T-cell (primary cell): ENCODE measurements around the gene HPS1. TPM values are rescaled to one million over a fixed set of nuclear protein-coding genes. Genes with fewer than 3 reads are reported as not detected.
"Not testable (repeated sequence)": the region's sequence is repeated elsewhere in the genome, so short reads cannot be mapped to it uniquely, and the experiment has no call there.

Experiments used
- ATAC-seq, 4 experiments: fragments of 200-7000 bp in 3 of 4; fragments of 150-1000 bp in 1 of 4; cut with Tn5 transposase; replicated peaks in 1 of 4; 1 replicate in 3 of 4; 2 replicates in 1 of 4; pipeline ENCODE4 v1.10.0; 2021; ENCODE audit warnings: moderate library complexity in 3 of 4, mild to moderate bottlenecking in 2 of 4, moderate number of reproducible peaks in 1 of 4
- CTCF ChIA-PET, 2 donors: fragments of 300-600 bp; sonication (Branson Sonifier 250); formaldehyde crosslinking; loops; one replicate each; lab custom pipeline; 2022; ENCODE audit warnings: antibody characterized with exemption in 2 of 2; lab: Charles Lee
- POLR2A ChIA-PET, 2 donors: fragments of 300-600 bp; sonication (Branson Sonifier 250); formaldehyde crosslinking; loops; one replicate each; lab custom pipeline; 2022; ENCODE audit warnings: antibody characterized with exemption in 2 of 2; lab: Charles Lee
- DNase-seq, 35 experiments: peaks; one replicate each; pipeline versions ENCODE4 v3.0.0 to v3.0.0-alpha.2; 2013 to 2023
- H3K27ac ChIP-seq: one replicate; pipeline ENCODE4 v1.5.1; 2013; ENCODE audit warnings: low read length
- H3K27me3 ChIP-seq, 2 experiments: replicated peaks in 1 of 2; 1 replicate in 1 of 2; 2 replicates in 1 of 2; pipeline versions ENCODE4 v1.6.1 to v1.7.0; 2013; ENCODE audit warnings: low read length in 1 of 2, mixed read lengths in 1 of 2; ENCODE audit not compliant: control insufficient read depth in 2 of 2, insufficient read depth in 2 of 2; ENCODE audit errors: extremely low read depth in 1 of 2
- H3K36me3 ChIP-seq, 2 donors: 1 replicate in 1 of 2; 2 replicates in 1 of 2; pipeline versions ENCODE4 v1.6.1 to v1.7.0; 2013; ENCODE audit warnings: low read length in 1 of 2; ENCODE audit not compliant: control insufficient read depth in 2 of 2, insufficient read depth in 1 of 2; ENCODE audit errors: extremely low read depth in 1 of 2
- H3K4me1 ChIP-seq, 2 experiments: 1 replicate in 1 of 2; 2 replicates in 1 of 2; pipeline versions ENCODE4 v1.6.1 to v1.7.0; 2013; ENCODE audit warnings: low read length in 2 of 2, mixed read lengths in 1 of 2; ENCODE audit not compliant: insufficient read depth in 2 of 2, control insufficient read depth in 1 of 2; ENCODE audit errors: extremely low read depth in 1 of 2
- H3K4me3 ChIP-seq, 2 donors: 1 replicate in 1 of 2; 2 replicates in 1 of 2; pipeline versions ENCODE4 v1.5.1 to v1.7.0; 2013; ENCODE audit warnings: mild to moderate bottlenecking in 2 of 2, low read length in 1 of 2, moderate library complexity in 1 of 2; ENCODE audit not compliant: control insufficient read depth in 1 of 2; ENCODE audit errors: extremely low read depth in 1 of 2
- H3K9me3 ChIP-seq: 2 replicates; pipeline ENCODE4 v1.7.0; 2013
- H3K27ac Mint-ChIP-seq, 2 donors: one replicate each; pipeline ENCODE4 v1.8.0; 2020 to 2021; ENCODE audit warnings: mild to moderate bottlenecking in 2 of 2, mixed read lengths in 2 of 2
- H3K27me3 Mint-ChIP-seq, 2 donors: one replicate each; pipeline ENCODE4 v1.8.0; 2021 to 2022; ENCODE audit warnings: mixed read lengths in 2 of 2
- H3K36me3 Mint-ChIP-seq: one replicate; pipeline ENCODE4 v1.8.0; 2021; ENCODE audit warnings: mixed read lengths
- H3K4me1 Mint-ChIP-seq, 3 donors: one replicate each; pipeline ENCODE4 v1.8.0; 2020 to 2022; ENCODE audit warnings: mixed read lengths in 3 of 3, mild to moderate bottlenecking in 1 of 3
- H3K4me3 Mint-ChIP-seq, 3 donors: one replicate each; pipeline ENCODE4 v1.8.0; 2020 to 2022; ENCODE audit warnings: mild to moderate bottlenecking in 3 of 3, mixed read lengths in 3 of 3, moderate library complexity in 3 of 3
- H3K9me3 Mint-ChIP-seq, 3 donors: one replicate each; pipeline ENCODE4 v1.8.0; 2020 to 2022; ENCODE audit warnings: mixed read lengths in 3 of 3
- WGBS: methylation state at CpG from one replicate; pipeline ENCODE4 v1.1.5; 2013; ENCODE audit warnings: missing lambda C conversion rate; ENCODE audit not compliant: insufficient coverage; 5-methylcytosine and 5-hydroxymethylcytosine counted together
- total RNA-seq, 35 experiments: library from RNA in 6 of 35; stranded (reverse) in 6 of 35; fragments of 120-200 nt in 1 of 35; gene quantifications; one replicate each; pipeline versions ENCODE4 v1.2.1 to v1.2.4 and lab custom pipeline; 2013 to 2026

HPS1 gene
- total RNA-seq, 5 donors from 2014 or later (not counting 1 experiment from before 2014, with no cell fraction given): 74.7 to 99.3 (median 92.7) TPM

GRCh38 chr10:98389398-98389797 is 57.3 kb downstream of the HPS1 start:
- no peaks in the 10 kb centered on the region for H3K9me3 Mint-ChIP-seq
- CTCF ChIA-PET: no interaction called here
- H3K4me1 ChIP-seq: peaks cover 0 to 42% of the 10 kb centered on the region in 2 experiments
- DNase-seq (no peak), ATAC-seq (no peak)
- no peaks in the 10 kb centered on the region for H3K27me3 Mint-ChIP-seq
- 78% methylated on average over 5 of the region's 6 CpGs for WGBS
- H3K9me3 ChIP-seq: no peaks in the 10 kb centered on the region
- H3K36me3 ChIP-seq: peaks cover 0 to 3% of the 10 kb centered on the region in 2 donors
- peaks cover 22 to 40% (median 23%) of the 10 kb centered on the region in 3 donors for H3K4me1 Mint-ChIP-seq
- H3K4me3 ChIP-seq: no peak overlapping the region
- no peak overlapping the region for H3K27ac Mint-ChIP-seq
- H3K27me3 ChIP-seq: no peaks in the 10 kb centered on the region
- no peak overlapping the region for H3K27ac ChIP-seq
- no peak overlapping the region for H3K4me3 Mint-ChIP-seq
- POLR2A ChIA-PET: no interaction called here
- peaks cover 28% of the 10 kb centered on the region for H3K36me3 Mint-ChIP-seq

GRCh38 chr10:98388101-98388655 is 58.6 kb downstream of the HPS1 start:
- ChIA-PET CTCF (interaction anchor here in 1 of 2 donors (0.7 kb wide), 1 partner anchor 541 kb away, joined by 4 read pairs; no protein-coding TSS in a partner anchor), POLR2A (no interaction called here)
- ATAC-seq (no peak), DNase-seq (no peak)
- no peak overlapping the region for H3K27ac ChIP-seq
- no peaks in the 10 kb centered on the region for H3K27me3 ChIP-seq
- H3K4me3 Mint-ChIP-seq: no peak overlapping the region
- no peaks in the 10 kb centered on the region for H3K27me3 Mint-ChIP-seq
- WGBS: 96% methylated on average over 13 of the region's 13 CpGs
- H3K4me1 Mint-ChIP-seq: peaks cover 17 to 33% (median 23%) of the 10 kb centered on the region in 3 donors
- H3K27ac Mint-ChIP-seq: no peak overlapping the region
- peaks cover 0 to 31% of the 10 kb centered on the region in 2 experiments for H3K4me1 ChIP-seq
- H3K36me3 Mint-ChIP-seq: peaks cover 27% of the 10 kb centered on the region
- peaks cover 0 to 7% of the 10 kb centered on the region in 2 donors for H3K36me3 ChIP-seq
- H3K4me3 ChIP-seq: no peak overlapping the region
- no peaks in the 10 kb centered on the region for H3K9me3 Mint-ChIP-seq
- H3K9me3 ChIP-seq: no peaks in the 10 kb centered on the region

DNA sequence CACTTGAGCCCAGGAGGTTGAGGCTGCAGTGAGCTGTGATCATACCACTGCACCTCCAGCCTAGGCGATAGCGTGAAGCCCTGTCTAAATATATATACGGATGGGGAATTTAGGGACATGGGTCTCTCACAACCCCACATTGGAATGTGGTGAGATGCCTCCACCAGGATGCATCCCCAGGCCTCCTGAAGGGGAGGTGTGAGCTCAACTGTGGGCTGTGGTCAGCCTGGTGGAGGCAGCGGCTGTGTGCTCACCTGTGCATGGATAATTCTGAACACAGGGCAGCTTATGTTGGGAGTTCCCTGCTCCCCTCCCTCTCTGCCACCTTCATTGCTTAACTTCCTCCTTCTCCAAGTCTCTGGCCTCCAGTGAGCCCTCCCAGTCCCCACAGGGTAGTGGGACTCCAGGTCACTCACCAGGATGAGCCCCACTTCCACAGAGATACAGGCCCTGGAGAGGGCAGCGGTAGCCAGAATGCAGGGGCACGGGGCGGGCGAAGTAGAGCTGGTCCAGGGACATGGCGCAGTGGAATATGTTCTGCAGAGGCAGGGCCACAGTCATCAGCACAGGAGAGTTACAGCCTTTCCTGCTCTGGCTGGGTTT is 62.1 kb downstream of the HPS1 start:
- no peak overlapping the region for H3K4me3 Mint-ChIP-seq
- Histone ChIP-seq H3K4me1 (no peaks in the 10 kb centered on the region), H3K4me3 (no peak overlapping the region), H3K27me3 (no peaks in the 10 kb centered on the region), H3K36me3 (peaks cover 0 to 7% of the 10 kb centered on the region in 2 donors), H3K27ac (no peak overlapping the region), H3K9me3 (no peaks in the 10 kb centered on the region)
- H3K27me3 Mint-ChIP-seq: no peaks in the 10 kb centered on the region
- H3K27ac Mint-ChIP-seq: no peak overlapping the region
- DNase-seq (no peak), ATAC-seq (no peak)
- WGBS: 100% methylated on average over 5 of the region's 9 CpGs
- CTCF ChIA-PET: interaction anchor here in 1 of 2 donors (1.2 kb wide), 1 partner anchor 41 kb away, joined by 4 read pairs; no protein-coding TSS in a partner anchor
- H3K4me1 Mint-ChIP-seq: peaks cover 0 to 6% (median under 1%) of the 10 kb centered on the region in 3 donors
- POLR2A ChIA-PET: no interaction called here
- H3K36me3 Mint-ChIP-seq: peaks cover 39% of the 10 kb centered on the region
- H3K9me3 Mint-ChIP-seq: no peaks in the 10 kb centered on the region

DNA sequence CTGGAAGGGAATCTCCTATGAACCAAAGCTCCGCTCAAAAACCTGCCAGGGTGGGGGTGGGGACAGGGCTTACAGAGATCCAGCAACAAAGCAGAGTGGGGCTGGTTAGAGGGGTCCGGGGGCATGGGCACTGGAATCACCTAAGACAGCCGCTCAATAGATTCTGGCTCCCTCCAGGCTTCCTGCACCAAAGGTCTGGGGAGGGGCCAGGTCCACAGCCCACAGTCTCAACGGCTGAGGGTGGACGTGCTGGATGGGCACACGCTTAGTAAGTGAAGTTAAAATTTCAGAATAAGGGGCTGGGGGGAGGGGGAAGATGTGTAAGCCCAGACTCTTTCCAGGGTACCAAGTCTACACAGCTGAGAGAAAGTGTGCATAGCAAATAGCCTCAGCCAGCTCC is 62.9 kb downstream of the HPS1 start:
- Mint-ChIP-seq H3K27ac (no peak overlapping the region), H3K4me1 (peaks cover 0 to 6% (median 0%) of the 10 kb centered on the region in 3 donors)
- CTCF ChIA-PET: interaction anchor here in 1 of 2 donors (1.2 kb wide), 1 partner anchor 42 kb away, joined by 4 read pairs; no protein-coding TSS in a partner anchor

GRCh38 chr10:98383134-98383667 is 63.5 kb downstream of the HPS1 start:
- H3K4me1 Mint-ChIP-seq, H3K27ac ChIP-seq, POLR2A ChIA-PET, ATAC-seq, DNase-seq, H3K27me3 Mint-ChIP-seq, H3K4me3 ChIP-seq, H3K27ac Mint-ChIP-seq, H3K9me3 Mint-ChIP-seq, H3K4me1 ChIP-seq, H3K4me3 Mint-ChIP-seq, H3K36me3 ChIP-seq, H3K9me3 ChIP-seq, CTCF ChIA-PET, H3K27me3 ChIP-seq: not testable (repeated sequence)
- 100% methylated on average over 2 of the region's 7 CpGs for WGBS
- H3K36me3 Mint-ChIP-seq: peaks cover 38% of the 10 kb centered on the region

More for the DNA sequence above, 62.9 kb downstream of the HPS1 start:
- Histone ChIP-seq H3K9me3 (no peaks in the 10 kb centered on the region), H3K27me3 (no peaks in the 10 kb centered on the region), H3K27ac (no peak overlapping the region), H3K4me3 (no peak overlapping the region), H3K36me3 (peaks cover 0 to 7% of the 10 kb centered on the region in 2 donors), H3K4me1 (no peaks in the 10 kb centered on the region)
- 96% methylated on average over 5 of the region's 6 CpGs for WGBS
- no peak overlapping the region for H3K4me3 Mint-ChIP-seq
- H3K36me3 Mint-ChIP-seq: peaks cover 39% of the 10 kb centered on the region
- POLR2A ChIA-PET: no interaction called here
- no peak for ATAC-seq
- no peaks in the 10 kb centered on the region for H3K27me3 Mint-ChIP-seq
- no peaks in the 10 kb centered on the region for H3K9me3 Mint-ChIP-seq
- DNase-seq: no peak

DNA sequence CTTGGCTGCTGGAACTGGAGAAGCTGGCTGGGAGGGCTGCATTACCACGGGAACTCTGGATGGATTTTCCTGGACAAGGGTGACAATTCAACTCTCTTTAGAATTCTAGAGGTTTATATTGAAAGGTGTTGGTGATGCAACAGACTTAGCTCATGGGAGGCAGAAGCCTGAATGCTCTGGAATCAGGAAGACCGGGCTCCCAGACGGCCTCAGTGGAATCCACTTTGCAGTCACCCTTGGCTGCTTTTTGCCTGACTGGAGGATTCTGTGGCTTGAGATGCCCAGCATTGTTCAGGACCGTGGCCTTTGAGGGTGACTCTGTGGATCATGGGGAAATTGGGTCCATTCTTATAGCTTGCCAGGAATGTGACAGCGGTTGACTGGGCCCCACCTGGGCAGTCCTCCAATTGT is 64.0 kb downstream of the HPS1 start:
- no peak overlapping the region for H3K4me3 Mint-ChIP-seq
- DNase-seq (no peak), ATAC-seq (no peak)
- WGBS: 87% methylated on average over 5 of the region's 5 CpGs
- ChIA-PET POLR2A (no interaction called here), CTCF (no interaction called here)
- no peak overlapping the region for H3K27ac Mint-ChIP-seq
- no peaks in the 10 kb centered on the region for H3K4me1 ChIP-seq
- peaks cover 37% of the 10 kb centered on the region for H3K36me3 Mint-ChIP-seq
- no peak overlapping the region for H3K4me3 ChIP-seq
- H3K4me1 Mint-ChIP-seq: no peaks in the 10 kb centered on the region
- H3K27ac ChIP-seq: no peak overlapping the region
- H3K9me3 Mint-ChIP-seq: no peaks in the 10 kb centered on the region
- peaks cover 0 to 7% of the 10 kb centered on the region in 2 donors for H3K36me3 ChIP-seq
- H3K27me3 Mint-ChIP-seq: no peaks in the 10 kb centered on the region
- no peaks in the 10 kb centered on the region for H3K9me3 ChIP-seq
- H3K27me3 ChIP-seq: no peaks in the 10 kb centered on the region
